ENCODE data around the gene CDK11B.
A peak's percentile ranks its signal among the peaks of the same experiment; 100 is the strongest.
"Not testable (repeated sequence)": the region's sequence is repeated elsewhere in the genome, so short reads cannot be mapped to it uniquely, and the experiment has no call there.

CDK11B gene

GRCh38 chr1:1665815-1666251, 7.0 kb upstream of the CDK11B start:
- Histone ChIP-seq H3K36me3 (peaks cover 30% of the 10 kb centered on the region), H3K4me1 (no peaks in the 10 kb centered on the region), H3K4me3 (ENCODE audit: low read depth, low read length) (no peak overlapping the region), H3K9me3 (no peaks in the 10 kb centered on the region), H3K27me3 (no peaks in the 10 kb centered on the region)
- peak; percentile 70 for DNase-seq
- TF ChIP-seq CTCF (IDR thresholded peaks at IDR 0.05; ENCODE audit: low read depth, low read length): peak; percentile 58

- H3K9me3 ChIP-seq: no peaks in the 10 kb centered on the region
- no peak for TF ChIP-seq CTCF (IDR thresholded peaks at IDR 0.05; ENCODE audit: low read depth, low read length)
- no peak for DNase-seq
- H3K4me1 ChIP-seq: no peaks in the 10 kb centered on the region
- H3K27me3 ChIP-seq: no peaks in the 10 kb centered on the region
- peaks cover 26% of the 10 kb centered on the region for H3K36me3 ChIP-seq
- H3K4me3 ChIP-seq (ENCODE audit: low read depth, low read length): no peak overlapping the region
Observed at GRCh38 chr1:1664941-1665814, 6.4 kb upstream of the CDK11B start.

GRCh38 chr1:1664318-1664717, 5.5 kb upstream of the CDK11B start:
- not testable (repeated sequence) for DNase-seq; H3K9me3 ChIP-seq; H3K27me3 ChIP-seq; H3K4me3 ChIP-seq (ENCODE audit: low read depth, low read length); H3K4me1 ChIP-seq
- peaks cover 20% of the 10 kb centered on the region for H3K36me3 ChIP-seq

- DNase-seq; H3K27me3 ChIP-seq; H3K4me3 ChIP-seq (ENCODE audit: low read depth, low read length); H3K4me1 ChIP-seq; H3K9me3 ChIP-seq: not testable (repeated sequence)
- peaks cover 20% of the 10 kb centered on the region for H3K36me3 ChIP-seq
Observed at GRCh38 chr1:1662830-1663560, 4.2 kb upstream of the CDK11B start.

GRCh38 chr1:1662392-1662791, 3.6 kb upstream of the CDK11B start:
- not testable (repeated sequence) for H3K4me1 ChIP-seq; H3K27me3 ChIP-seq; H3K9me3 ChIP-seq; DNase-seq; H3K4me3 ChIP-seq (ENCODE audit: low read depth, low read length)
- H3K36me3 ChIP-seq: peaks cover 20% of the 10 kb centered on the region

GRCh38 chr1:1648265-1648664, 10.5 kb downstream of the CDK11B start:
- DNase-seq; H3K4me1 ChIP-seq; H3K9me3 ChIP-seq; H3K27me3 ChIP-seq; H3K4me3 ChIP-seq (ENCODE audit: low read depth, low read length): not testable (repeated sequence)
- peaks cover 13% of the 10 kb centered on the region for H3K36me3 ChIP-seq

GRCh38 chr1:1647567-1648241, 11.1 kb downstream of the CDK11B start:
- not testable (repeated sequence) for H3K36me3 ChIP-seq

GRCh38 chr1:1646326-1646725, 12.5 kb downstream of the CDK11B start:
- not testable (repeated sequence) for H3K4me1 ChIP-seq; DNase-seq; H3K9me3 ChIP-seq; H3K27me3 ChIP-seq; H3K4me3 ChIP-seq (ENCODE audit: low read depth, low read length); H3K36me3 ChIP-seq

More at GRCh38 chr1:1647567-1648241, 11.1 kb downstream of the CDK11B start:
- not testable (repeated sequence) for H3K27me3 ChIP-seq; H3K4me1 ChIP-seq; H3K9me3 ChIP-seq; DNase-seq; H3K4me3 ChIP-seq (ENCODE audit: low read depth, low read length)

GRCh38 chr1:1640711-1641461, 17.9 kb downstream of the CDK11B start:
- not testable (repeated sequence) for H3K4me1 ChIP-seq; H3K27me3 ChIP-seq; H3K9me3 ChIP-seq; H3K36me3 ChIP-seq; H3K4me3 ChIP-seq (ENCODE audit: low read depth, low read length); DNase-seq

- not testable (repeated sequence) for H3K4me1 ChIP-seq; H3K4me3 ChIP-seq (ENCODE audit: low read depth, low read length); H3K27me3 ChIP-seq; H3K36me3 ChIP-seq; DNase-seq; H3K9me3 ChIP-seq
Observed at GRCh38 chr1:1640081-1640480, 18.7 kb downstream of the CDK11B start.

GRCh38 chr1:1639368-1639767, 19.4 kb downstream of the CDK11B start:
- H3K36me3 ChIP-seq: not testable (repeated sequence)

GRCh38 chr1:1638528-1638927, 20.3 kb downstream of the CDK11B start:
- not testable (repeated sequence) for H3K4me1 ChIP-seq; H3K4me3 ChIP-seq (ENCODE audit: low read depth, low read length); H3K27me3 ChIP-seq; H3K9me3 ChIP-seq; H3K36me3 ChIP-seq; DNase-seq

More at GRCh38 chr1:1639368-1639767, 19.4 kb downstream of the CDK11B start:
- H3K9me3 ChIP-seq; H3K27me3 ChIP-seq; DNase-seq; H3K4me1 ChIP-seq; H3K4me3 ChIP-seq (ENCODE audit: low read depth, low read length): not testable (repeated sequence)
